Measurements from ENCODE around the gene OCEL1. TPM values are rescaled to one million over a fixed set of nuclear protein-coding genes. Genes with fewer than 3 reads are reported as not detected.

The OCEL1 gene
- total RNA-seq, 4 donors from 2014 or later, result 2.6 to 7.9 (median 4.0) TPM

DNA sequence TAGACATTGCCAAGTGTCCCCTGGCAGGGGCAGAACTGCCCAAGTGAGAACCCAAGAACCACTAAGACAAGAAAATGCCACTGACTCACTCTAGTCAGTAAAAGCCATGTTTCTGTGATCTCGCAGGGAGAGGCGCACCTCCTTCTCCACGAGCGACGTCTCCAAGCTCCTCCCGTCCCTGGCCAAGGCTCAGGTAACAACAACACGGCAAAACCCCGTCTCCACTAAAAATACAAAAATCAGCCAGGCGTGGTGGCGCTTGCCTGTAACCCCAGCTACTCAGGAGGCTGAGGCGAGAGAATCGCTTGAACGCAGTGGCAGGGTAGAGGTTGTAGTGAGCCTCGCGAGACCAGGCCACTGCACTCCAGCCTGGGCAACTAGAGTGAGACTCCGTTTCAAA, 28.4 kb upstream of the OCEL1 start:
- DNase-seq (ENCODE audit: low spot score in 2 of 2), result no peak
- no peak overlapping the region for H3K4me3 ChIP-seq (ENCODE audit: low read depth, poor library complexity, severe bottlenecking)
- TF ChIP-seq, protein P1, sequence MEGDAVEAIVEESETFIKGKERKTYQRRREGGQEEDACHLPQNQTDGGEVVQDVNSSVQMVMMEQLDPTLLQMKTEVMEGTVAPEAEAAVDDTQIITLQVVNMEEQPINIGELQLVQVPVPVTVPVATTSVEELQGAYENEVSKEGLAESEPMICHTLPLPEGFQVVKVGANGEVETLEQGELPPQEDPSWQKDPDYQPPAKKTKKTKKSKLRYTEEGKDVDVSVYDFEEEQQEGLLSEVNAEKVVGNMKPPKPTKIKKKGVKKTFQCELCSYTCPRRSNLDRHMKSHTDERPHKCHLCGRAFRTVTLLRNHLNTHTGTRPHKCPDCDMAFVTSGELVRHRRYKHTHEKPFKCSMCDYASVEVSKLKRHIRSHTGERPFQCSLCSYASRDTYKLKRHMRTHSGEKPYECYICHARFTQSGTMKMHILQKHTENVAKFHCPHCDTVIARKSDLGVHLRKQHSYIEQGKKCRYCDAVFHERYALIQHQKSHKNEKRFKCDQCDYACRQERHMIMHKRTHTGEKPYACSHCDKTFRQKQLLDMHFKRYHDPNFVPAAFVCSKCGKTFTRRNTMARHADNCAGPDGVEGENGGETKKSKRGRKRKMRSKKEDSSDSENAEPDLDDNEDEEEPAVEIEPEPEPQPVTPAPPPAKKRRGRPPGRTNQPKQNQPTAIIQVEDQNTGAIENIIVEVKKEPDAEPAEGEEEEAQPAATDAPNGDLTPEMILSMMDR (IDR thresholded peaks at IDR 0.05), result no peak
- TF ChIP-seq POLR2A (IDR thresholded peaks at IDR 0.05), result no peak
- WGBS, 2 donors, result 94 to 95% methylated on average over 16 of the region's 16 CpGs
- intact Hi-C loops (cut with DNase I; ENCODE audit: low total_unique reads), result loop anchor here (10.0 kb wide), 1 partner anchor 433 kb away; no protein-coding TSS in a partner anchor

- DNase-seq (ENCODE audit: low spot score in 2 of 2), result no peak
- 82% methylated on average over 16 of the region's 16 CpGs for WGBS, 2 donors
- intact Hi-C loops (cut with DNase I; ENCODE audit: low total_unique reads), result loop anchor here (10.0 kb wide), 1 partner anchor 84 kb away; the partner anchor contains the start of gene ANKLE1
- no peak overlapping the region for H3K4me3 ChIP-seq (ENCODE audit: low read depth, poor library complexity, severe bottlenecking)
- TF ChIP-seq, protein P1 (IDR thresholded peaks at IDR 0.05), result no peak
- no peak for TF ChIP-seq POLR2A (IDR thresholded peaks at IDR 0.05)
These were observed 25.5 kb upstream of the OCEL1 start for GRCh38 chr19:17200408-17201079.

GRCh38 chr19:17202249-17202648, 23.8 kb upstream of the OCEL1 start:
- DNase-seq (ENCODE audit: low spot score in 2 of 2), result no peak
- intact Hi-C loops (cut with DNase I; ENCODE audit: low total_unique reads), result loop anchor here (10.0 kb wide), 1 partner anchor 83 kb away; the partner anchor contains the start of gene ANKLE1
- WGBS, 2 donors, result 78 to 86% methylated on average over 9 of the region's 9 CpGs
- TF ChIP-seq, protein P1 (IDR thresholded peaks at IDR 0.05), result no peak
- no peak for TF ChIP-seq POLR2A (IDR thresholded peaks at IDR 0.05)
- no peak overlapping the region for H3K4me3 ChIP-seq (ENCODE audit: low read depth, poor library complexity, severe bottlenecking)

DNA sequence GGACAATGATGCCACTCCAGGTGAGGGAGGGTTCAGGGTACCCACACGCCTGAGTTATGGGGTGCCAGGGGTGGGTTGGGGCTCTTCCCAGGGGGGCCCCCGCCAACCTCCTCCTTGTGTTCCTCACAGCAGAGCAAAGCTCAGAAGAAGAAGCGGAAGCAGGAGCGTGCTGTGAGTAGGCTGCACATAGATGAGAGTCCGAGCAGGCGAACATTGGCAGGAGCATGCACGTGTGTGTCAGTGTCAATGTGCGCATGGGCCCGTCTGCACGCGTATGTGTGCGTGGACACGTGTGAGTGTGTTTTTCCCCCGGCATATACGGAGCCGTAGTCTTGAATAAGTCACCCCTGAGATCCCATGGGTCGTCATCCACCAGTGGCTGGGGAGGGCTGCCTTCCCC, 23.3 kb upstream of the OCEL1 start:
- intact Hi-C loops (cut with DNase I; ENCODE audit: low total_unique reads), result loop anchor here (10.0 kb wide), 1 partner anchor 82 kb away; the partner anchor contains the start of gene ANKLE1
- no peak for DNase-seq (ENCODE audit: low spot score in 2 of 2)
- no peak for TF ChIP-seq POLR2A (IDR thresholded peaks at IDR 0.05)
- TF ChIP-seq, protein P1 (IDR thresholded peaks at IDR 0.05), result no peak
- 88 to 95% methylated on average over 17 of the region's 17 CpGs for WGBS, 2 donors
- H3K4me3 ChIP-seq (ENCODE audit: low read depth, poor library complexity, severe bottlenecking), result no peak overlapping the region

DNA sequence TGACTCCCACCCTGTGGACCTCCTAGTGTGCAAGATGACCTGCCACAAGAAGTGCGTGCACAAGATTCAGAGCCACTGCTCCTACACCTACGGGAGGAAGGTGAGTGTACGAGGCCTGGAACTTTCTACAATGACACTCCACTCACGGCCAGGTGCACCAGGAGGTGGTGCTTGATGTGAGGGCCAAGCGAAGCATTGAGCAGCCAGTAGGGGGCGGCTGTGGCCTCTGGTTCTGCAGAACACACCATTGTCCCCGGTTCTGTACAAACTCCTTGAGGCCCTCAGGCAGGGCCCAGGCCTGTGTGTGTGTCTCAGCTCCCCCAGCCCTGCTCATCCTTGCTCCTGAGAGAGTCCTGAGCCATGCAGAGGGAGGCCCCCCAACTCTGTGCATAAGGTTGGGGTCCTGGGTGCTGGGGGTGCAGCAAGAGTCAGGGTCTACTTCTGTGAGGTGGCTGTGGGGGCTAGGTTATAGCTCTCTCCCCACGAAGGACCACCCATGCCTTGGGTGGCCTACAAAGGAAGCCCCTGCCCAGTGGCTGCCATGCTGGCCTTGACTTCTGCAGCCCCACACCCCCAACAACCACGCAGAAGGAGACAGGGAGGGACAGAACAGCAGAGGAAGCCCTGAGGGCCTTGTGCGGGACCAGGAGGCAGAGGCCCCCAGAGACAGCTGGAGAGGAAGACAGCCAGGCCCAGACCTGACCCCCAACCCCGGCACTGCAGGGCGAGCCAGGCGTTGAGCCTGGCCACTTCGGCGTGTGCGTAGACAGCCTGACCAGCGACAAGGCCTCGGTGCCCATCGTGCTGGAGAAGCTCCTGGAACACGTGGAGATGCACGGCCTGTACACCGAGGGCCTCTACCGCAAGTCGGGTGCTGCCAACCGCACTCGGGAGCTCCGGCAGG, 20.5 kb upstream of the OCEL1 start:
- TF ChIP-seq POLR2A (IDR thresholded peaks at IDR 0.05), result no peak
- TF ChIP-seq, protein P1 (IDR thresholded peaks at IDR 0.05), result no peak
- intact Hi-C loops (cut with DNase I; ENCODE audit: low total_unique reads), result loop anchor here (10.0 kb wide), 1 partner anchor 79 kb away; the partner anchor contains the start of gene ANKLE1
- no peak overlapping the region for H3K4me3 ChIP-seq (ENCODE audit: low read depth, poor library complexity, severe bottlenecking)
- DNase-seq (ENCODE audit: low spot score in 2 of 2), result no peak
- WGBS, 2 donors, result 78 to 84% methylated on average over 23 to 27 of the region's 27 CpGs

All from lower leg skin (tissue), 4 donors.